ENCODE data around the gene TMEM223. TPM values are rescaled to one million over a fixed set of nuclear protein-coding genes. Genes with fewer than 3 reads are reported as not detected.
"Not testable (repeated sequence)": the region's sequence is repeated elsewhere in the genome, so short reads cannot be mapped to it uniquely, and the experiment has no call there.

The TMEM223 gene
- total RNA-seq: 11.4 to 16.2 TPM (median 14.7 TPM) in 3 replicates
- long read RNA-seq, transcript TMEM223-201 (2 exons, 1,288 nt): major isoform, 17 of 22 reads
- long read RNA-seq, partial matches to known transcripts: 0 of 22 reads
- long read RNA-seq, other reads (novel, unspliced or antisense): 4 of 22 reads

DNA sequence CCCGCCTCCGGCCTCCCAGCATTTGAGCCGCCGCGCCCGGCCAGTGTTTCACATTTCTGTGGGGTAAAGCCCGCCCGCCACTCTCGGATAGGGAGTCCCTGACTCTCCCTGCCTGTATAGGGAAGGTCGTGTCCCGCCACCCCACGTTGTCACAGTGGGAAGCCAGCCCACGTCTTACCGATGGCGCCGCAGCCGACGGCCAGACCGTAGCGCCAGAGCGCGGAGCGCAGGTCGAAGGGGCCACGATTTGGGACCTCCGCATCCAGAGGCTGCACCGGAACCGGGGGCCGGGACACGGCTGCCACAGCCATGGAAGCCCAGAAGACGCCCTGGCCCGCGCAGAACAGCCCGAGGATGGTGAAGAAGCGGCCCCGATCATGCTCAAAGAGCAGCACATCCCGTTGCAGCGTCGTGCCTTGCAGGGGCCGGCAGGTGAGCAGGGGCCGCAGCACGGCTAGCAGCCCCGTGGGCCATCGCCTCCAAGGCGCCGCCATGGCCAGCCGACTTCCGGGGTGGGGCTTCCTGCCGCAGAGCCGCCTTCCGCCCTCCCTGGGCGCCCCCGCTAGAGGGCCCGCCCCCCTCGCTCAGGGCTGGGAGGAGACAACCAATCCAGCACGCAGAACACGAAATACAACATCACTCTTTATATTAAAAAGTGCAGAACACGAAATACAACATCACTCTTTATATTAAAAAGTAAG is at the start of gene TMEM223:
TMEM223 (minus strand) TSS at position 506 of the 701 bp plus-strand sequence; CDS start at position 494, 12 bp downstream.
- no peaks in the 10 kb centered on the region for H3K9me3 Mint-ChIP-seq (ENCODE audit: low read depth)
- H3K36me3 Mint-ChIP-seq (ENCODE audit: low read depth): peaks cover 25% of the 10 kb centered on the region
- DNase-seq (ENCODE audit: low spot score): peak; percentile 95
- peak; percentile 45 for TF ChIP-seq CTCF (IDR thresholded peaks at IDR 0.05)
- peak within 1 kb of the TSS; percentile 94 for H3K27ac Mint-ChIP-seq (ENCODE audit: unreplicated experiment)
- H3K4me1 Mint-ChIP-seq (ENCODE audit: low read depth): peaks cover 45% of the 10 kb centered on the region
- no peaks in the 10 kb centered on the region for H3K27me3 Mint-ChIP-seq (ENCODE audit: low read depth)
- peak within 1 kb of the TSS; percentile 88 for H3K4me3 Mint-ChIP-seq (ENCODE audit: unreplicated experiment)

DNA sequence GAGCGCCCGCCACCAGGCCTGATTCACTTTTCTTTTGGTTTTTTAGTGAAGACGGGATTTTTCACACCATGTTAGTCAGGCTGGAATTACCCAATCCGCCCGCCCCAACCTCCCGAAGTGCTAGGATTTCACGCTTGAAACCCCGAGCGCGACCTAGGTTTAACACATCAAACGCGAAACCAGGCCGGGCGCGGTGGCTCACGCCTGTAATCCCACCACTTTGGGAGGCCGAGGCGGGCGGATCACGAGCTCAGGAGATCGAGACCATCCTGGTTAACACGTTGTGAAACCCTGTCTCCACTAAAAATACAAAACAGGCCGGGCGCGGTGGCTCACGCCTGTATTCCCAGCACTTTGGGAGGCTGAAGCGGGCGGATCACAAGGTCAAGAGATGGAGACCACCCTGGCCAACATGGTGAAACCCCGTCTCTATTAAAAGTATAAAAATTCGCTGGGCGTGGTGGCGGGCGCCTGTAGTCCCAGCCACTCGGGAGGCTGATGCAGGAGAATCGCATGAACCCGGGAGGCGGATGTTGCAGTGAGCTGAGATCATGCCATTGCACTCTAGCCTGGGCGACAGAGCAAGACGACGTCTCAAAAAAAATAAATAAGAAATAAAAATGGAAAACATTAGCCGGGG is 49.0 kb upstream of the TMEM223 start:
- not testable (repeated sequence) for H3K9me3 Mint-ChIP-seq (ENCODE audit: low read depth); H3K4me3 Mint-ChIP-seq (ENCODE audit: unreplicated experiment); H3K27me3 Mint-ChIP-seq (ENCODE audit: low read depth); H3K36me3 Mint-ChIP-seq (ENCODE audit: low read depth); DNase-seq (ENCODE audit: low spot score); H3K27ac Mint-ChIP-seq (ENCODE audit: unreplicated experiment)
- peaks cover 23% of the 10 kb centered on the region for H3K4me1 Mint-ChIP-seq (ENCODE audit: low read depth)

GRCh38 chr11:62839050-62839945 is 47.5 kb upstream of the TMEM223 start, which contains the start of gene WDR74:
TSS of gene WDR74 (minus strand) at chr11:62839590. CDS start at chr11:62839570, 20 bp downstream.
- Mint-ChIP-seq H3K4me1 (ENCODE audit: low read depth) (peaks cover 28% of the 10 kb centered on the region), H3K9me3 (ENCODE audit: low read depth) (no peaks in the 10 kb centered on the region), H3K27me3 (ENCODE audit: low read depth) (no peaks in the 10 kb centered on the region), H3K27ac (ENCODE audit: unreplicated experiment) (no peak within 1 kb of the TSS), H3K36me3 (ENCODE audit: low read depth) (peaks cover 5% of the 10 kb centered on the region), H3K4me3 (ENCODE audit: unreplicated experiment) (no peak within 1 kb of the TSS)
- peak; percentile 95 for DNase-seq (ENCODE audit: low spot score)
- TF ChIP-seq CTCF (IDR thresholded peaks at IDR 0.05): no peak

DNA sequence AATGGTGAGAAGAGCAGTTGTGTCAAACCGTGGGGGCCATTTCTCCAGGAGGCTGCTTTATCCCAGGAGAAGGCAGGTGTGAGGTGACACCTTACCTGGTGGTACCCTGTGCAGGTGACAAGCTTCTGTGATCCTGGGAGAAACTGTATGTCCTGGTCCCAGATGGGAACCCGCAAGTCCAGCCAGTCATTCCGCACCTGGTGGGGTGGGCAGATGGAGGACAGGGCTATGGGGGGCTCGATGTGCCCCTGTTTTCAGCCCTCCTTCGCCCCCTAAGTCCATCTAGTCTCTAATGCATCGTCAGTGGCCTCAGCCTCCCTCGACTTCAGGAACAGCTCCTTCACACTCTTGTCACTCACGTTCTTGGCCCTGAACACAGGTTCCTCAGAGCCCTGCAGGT is 43.5 kb upstream of the TMEM223 start:
- H3K27me3 Mint-ChIP-seq (ENCODE audit: low read depth): no peaks in the 10 kb centered on the region
- H3K4me1 Mint-ChIP-seq (ENCODE audit: low read depth): peaks cover 43% of the 10 kb centered on the region
- no peaks in the 10 kb centered on the region for H3K9me3 Mint-ChIP-seq (ENCODE audit: low read depth)
- no peak for DNase-seq (ENCODE audit: low spot score)
- peaks cover 5% of the 10 kb centered on the region for H3K36me3 Mint-ChIP-seq (ENCODE audit: low read depth)
- no peak overlapping the region for H3K27ac Mint-ChIP-seq (ENCODE audit: unreplicated experiment)
- no peak for TF ChIP-seq CTCF (IDR thresholded peaks at IDR 0.05)
- H3K4me3 Mint-ChIP-seq (ENCODE audit: unreplicated experiment): no peak overlapping the region

GRCh38 chr11:62832336-62833234 is 40.8 kb upstream of the TMEM223 start, which contains the start of gene TEX54:
TSS of gene TEX54 (minus strand) at chr11:62832841.
- Mint-ChIP-seq H3K4me3 (ENCODE audit: unreplicated experiment) (peak within 1 kb of the TSS; percentile 100), H3K27ac (ENCODE audit: unreplicated experiment) (peak within 1 kb of the TSS; percentile 100), H3K36me3 (ENCODE audit: low read depth) (peaks cover 8% of the 10 kb centered on the region), H3K4me1 (ENCODE audit: low read depth) (peaks cover 36% of the 10 kb centered on the region), H3K9me3 (ENCODE audit: low read depth) (no peaks in the 10 kb centered on the region), H3K27me3 (ENCODE audit: low read depth) (no peaks in the 10 kb centered on the region)
- TF ChIP-seq CTCF (IDR thresholded peaks at IDR 0.05): no peak
- DNase-seq (ENCODE audit: low spot score): no peak
